IPS-20b (cell line): ENCODE results near the gene PARVB.

Experiments
- H3K27ac ChIP-seq: one replicate; pipeline ENCODE4 v1.5.1; 2013; ENCODE audit warnings: low read length
- H3K27me3 ChIP-seq: 2 replicates; pipeline ENCODE4 v1.6.1; 2013; ENCODE audit warnings: mild to moderate bottlenecking, low read length, inconsistent platforms; ENCODE audit not compliant: insufficient read depth
- H3K36me3 ChIP-seq: 2 replicates; pipeline ENCODE4 v1.6.1; 2013; ENCODE audit warnings: low read depth, mild to moderate bottlenecking, inconsistent platforms, low read length, moderate library complexity; ENCODE audit not compliant: insufficient read depth
- H3K4me1 ChIP-seq: 2 replicates; pipeline ENCODE4 v1.6.1; 2013; ENCODE audit warnings: mild to moderate bottlenecking, control low read depth, inconsistent platforms, low read length, moderate library complexity; ENCODE audit not compliant: insufficient read depth
- H3K4me3 ChIP-seq: 2 replicates; pipeline ENCODE4 v1.5.1; 2013; ENCODE audit warnings: mild to moderate bottlenecking, low read length, inconsistent platforms
- H3K9ac ChIP-seq: 2 replicates; pipeline ENCODE4 v1.6.1; 2013; ENCODE audit warnings: low read depth, mild to moderate bottlenecking, inconsistent platforms, low read length, moderate library complexity
- H3K9me3 ChIP-seq: 2 replicates; pipeline ENCODE4 v1.6.1; 2013; ENCODE audit warnings: mild to moderate bottlenecking, low read depth, low read length, inconsistent platforms; ENCODE audit not compliant: insufficient read depth

PARVB gene

DNA sequence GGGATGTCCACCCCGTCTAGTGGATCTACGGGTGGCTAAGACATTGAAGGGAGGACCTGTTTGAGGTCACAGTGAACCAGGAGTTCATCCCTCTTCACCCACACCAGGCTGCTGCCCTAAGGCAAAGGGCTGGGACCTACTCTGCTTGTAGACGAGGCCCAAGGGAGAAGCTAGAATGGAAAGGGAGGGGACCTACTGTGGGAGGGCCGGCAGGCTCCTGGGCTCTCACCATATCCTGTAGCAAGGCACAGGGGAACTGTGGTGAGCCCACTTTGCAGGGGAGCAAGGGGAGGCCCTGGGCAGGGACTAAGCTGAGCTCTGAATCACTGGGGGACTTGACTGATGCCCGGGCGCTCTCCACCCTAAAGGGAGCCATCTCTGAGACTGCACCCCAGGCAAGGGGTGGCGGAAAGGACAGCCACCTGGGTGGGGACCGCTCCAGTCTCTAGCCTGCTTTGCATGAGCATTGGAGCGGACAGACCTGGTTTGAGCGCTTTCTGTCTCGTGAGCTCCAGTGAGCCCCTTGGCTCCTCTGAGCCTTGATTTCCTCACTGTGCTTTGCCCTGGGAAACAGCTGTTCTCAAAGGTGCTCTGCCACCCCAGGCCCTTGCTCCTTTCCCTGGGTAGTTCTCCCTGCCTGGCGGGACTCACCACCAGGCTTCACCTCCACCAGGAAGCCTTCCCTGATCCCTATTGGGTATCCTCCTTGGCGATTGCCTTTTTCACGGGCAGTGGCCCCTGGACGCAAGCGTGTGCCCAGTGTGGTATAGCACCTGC is 180.8 kb downstream of the PARVB start:
- Histone ChIP-seq H3K36me3 (no peaks in the 10 kb centered on the region), H3K27me3 (no peaks in the 10 kb centered on the region), H3K9me3 (no peaks in the 10 kb centered on the region), H3K27ac (no peak overlapping the region), H3K4me1 (no peaks in the 10 kb centered on the region), H3K9ac (no peak overlapping the region), H3K4me3 (no peak overlapping the region)

DNA sequence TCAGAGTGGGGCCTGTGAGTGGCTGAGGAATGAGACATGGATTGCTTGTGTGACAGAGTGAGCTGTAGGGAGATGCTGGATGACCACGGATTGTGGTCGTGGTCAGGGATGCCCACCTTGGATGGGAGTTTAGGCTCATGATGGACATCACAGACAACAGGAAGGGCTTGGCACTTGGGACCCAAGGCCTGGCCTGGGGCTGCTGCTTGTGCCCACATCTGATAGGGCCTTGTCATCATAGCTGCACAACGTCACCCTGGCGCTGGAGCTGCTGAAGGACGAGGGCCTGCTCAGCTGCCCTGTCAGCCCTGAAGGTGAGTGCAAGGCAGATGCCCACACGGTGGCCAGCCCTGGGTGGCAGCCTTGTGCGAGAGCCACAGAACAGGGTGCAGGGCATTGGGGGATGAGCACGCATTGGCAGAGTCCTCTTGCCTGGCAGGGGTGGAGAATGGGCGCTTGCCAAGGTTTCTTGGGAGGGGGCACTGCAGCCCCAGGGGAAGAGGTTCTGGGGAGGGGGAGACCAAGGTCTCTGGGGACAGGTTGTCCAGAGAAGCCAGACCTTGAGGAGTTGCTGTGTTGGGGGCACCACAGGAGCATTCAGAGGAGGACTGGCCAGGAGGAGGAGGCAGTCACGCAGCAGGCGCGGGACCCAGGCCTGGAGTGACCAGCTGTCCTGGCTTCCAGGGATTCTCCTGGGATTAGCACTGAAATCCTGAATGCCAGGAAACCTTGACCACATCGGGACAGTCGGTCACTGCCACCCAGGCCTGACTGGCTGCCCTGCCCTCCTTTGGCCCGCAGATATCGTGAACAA is 181.6 kb downstream of the PARVB start:
- Histone ChIP-seq H3K9ac (no peak overlapping the region), H3K9me3 (no peaks in the 10 kb centered on the region), H3K27ac (no peak overlapping the region), H3K4me1 (no peaks in the 10 kb centered on the region), H3K36me3 (no peaks in the 10 kb centered on the region), H3K4me3 (no peak overlapping the region), H3K27me3 (no peaks in the 10 kb centered on the region)

DNA sequence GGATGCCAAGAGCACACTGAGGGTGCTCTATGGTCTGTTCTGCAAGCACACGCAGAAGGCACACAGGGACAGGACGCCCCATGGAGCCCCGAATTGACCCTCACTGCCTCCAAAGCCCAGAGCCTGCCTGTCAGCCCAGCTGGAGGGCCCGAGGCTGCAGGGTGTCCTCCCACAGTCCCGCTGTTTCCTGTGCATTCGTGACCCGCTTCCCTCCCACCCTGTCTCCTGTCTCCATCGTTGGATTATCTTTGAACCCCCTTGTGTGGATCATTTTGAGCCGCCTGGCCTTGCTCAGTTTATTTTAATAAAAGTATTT is 182.2 kb downstream of the PARVB start:
- Histone ChIP-seq H3K27ac (no peak overlapping the region), H3K27me3 (no peaks in the 10 kb centered on the region), H3K9me3 (no peaks in the 10 kb centered on the region), H3K36me3 (no peaks in the 10 kb centered on the region), H3K4me1 (no peaks in the 10 kb centered on the region), H3K9ac (no peak overlapping the region), H3K4me3 (no peak overlapping the region)

DNA sequence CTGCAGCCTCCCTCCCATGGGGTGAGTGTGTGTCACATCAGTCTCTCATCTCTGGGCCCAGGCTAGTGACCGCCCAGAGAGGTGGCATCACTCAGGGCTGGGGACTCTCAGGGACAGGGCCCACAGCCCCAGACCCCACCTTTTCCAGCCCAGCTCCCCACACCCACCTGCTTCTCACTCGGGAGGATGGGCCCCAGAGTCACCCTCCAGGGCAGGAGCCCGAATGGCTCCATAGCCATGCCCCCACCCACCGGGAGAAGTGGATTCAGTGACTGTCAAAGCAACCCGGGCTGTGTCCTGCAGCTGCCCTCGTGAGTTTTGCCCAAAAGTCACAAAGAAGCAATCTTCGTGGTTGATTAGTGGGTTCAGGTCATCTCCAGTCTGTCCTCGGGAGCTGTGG is 182.6 kb downstream of the PARVB start:
- H3K9ac ChIP-seq = no peak overlapping the region
- no peak overlapping the region for H3K4me3 ChIP-seq
- no peaks in the 10 kb centered on the region for H3K4me1 ChIP-seq
- H3K27me3 ChIP-seq = no peaks in the 10 kb centered on the region
- H3K36me3 ChIP-seq = no peaks in the 10 kb centered on the region
- H3K27ac ChIP-seq = no peak overlapping the region
- no peaks in the 10 kb centered on the region for H3K9me3 ChIP-seq

DNA sequence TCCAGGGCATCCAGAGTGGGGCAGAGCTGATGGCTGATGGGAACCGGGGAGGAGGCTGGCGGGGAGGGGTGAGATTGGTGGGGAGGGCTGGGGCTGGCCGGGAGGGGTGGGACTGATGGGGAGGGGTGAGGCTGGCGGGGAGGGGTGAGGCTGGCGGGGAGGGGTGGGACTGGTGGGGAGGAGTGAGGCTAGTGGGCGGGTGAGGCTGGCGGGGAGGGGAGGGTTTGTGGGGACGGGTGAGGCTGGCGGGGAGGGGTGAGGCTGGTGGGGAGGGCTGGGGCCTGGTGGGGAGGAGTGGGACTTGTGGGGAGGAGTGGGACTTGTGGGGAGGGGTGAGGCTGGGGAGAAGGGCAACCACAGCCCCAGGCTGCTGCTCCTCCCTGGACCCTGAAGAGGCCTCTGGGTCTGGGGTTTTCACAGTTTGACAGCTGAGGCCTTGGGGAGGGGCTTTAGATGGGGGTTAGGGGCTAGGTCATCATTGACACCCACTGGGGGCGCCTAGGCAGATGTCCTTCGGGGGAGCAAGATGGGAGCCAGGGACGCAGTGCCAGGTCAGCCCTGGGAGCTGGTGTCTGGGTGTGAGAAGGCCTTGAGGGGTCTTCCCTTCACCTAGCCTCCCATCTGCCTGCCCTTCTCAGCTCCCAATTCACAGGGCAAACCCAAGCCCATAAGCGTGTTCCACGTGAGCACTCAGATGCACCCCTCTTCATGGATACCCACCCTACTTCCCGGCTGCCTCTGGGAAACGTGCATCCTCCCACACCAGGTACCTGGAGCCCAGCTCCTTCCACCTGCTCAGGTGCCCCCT is 183.3 kb downstream of the PARVB start:
- no peak overlapping the region for H3K27ac ChIP-seq
- H3K36me3 ChIP-seq = no peaks in the 10 kb centered on the region
- no peaks in the 10 kb centered on the region for H3K4me1 ChIP-seq
- H3K4me3 ChIP-seq = no peak overlapping the region
- H3K27me3 ChIP-seq = no peaks in the 10 kb centered on the region
- H3K9me3 ChIP-seq = no peaks in the 10 kb centered on the region
- no peak overlapping the region for H3K9ac ChIP-seq

DNA sequence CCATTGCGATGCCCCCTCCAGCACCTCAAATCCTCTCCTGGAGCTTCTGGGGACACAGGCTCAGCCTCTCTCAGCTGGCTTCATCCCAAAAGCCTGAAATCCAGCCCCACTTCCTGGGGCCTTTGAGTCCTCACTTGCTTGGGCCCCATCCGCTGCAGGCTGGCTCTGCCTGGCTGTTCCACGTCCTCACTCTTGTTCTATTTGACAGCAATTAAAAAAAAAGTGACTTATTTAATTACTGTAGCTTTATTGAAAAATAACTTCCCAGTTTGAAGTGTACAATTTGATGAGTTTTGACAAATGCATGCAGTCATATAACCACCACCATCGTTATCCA is 183.8 kb downstream of the PARVB start:
- no peak overlapping the region for H3K4me3 ChIP-seq
- no peak overlapping the region for H3K27ac ChIP-seq
- no peaks in the 10 kb centered on the region for H3K27me3 ChIP-seq
- no peaks in the 10 kb centered on the region for H3K36me3 ChIP-seq
- H3K9ac ChIP-seq = no peak overlapping the region
- no peaks in the 10 kb centered on the region for H3K4me1 ChIP-seq
- no peaks in the 10 kb centered on the region for H3K9me3 ChIP-seq

DNA sequence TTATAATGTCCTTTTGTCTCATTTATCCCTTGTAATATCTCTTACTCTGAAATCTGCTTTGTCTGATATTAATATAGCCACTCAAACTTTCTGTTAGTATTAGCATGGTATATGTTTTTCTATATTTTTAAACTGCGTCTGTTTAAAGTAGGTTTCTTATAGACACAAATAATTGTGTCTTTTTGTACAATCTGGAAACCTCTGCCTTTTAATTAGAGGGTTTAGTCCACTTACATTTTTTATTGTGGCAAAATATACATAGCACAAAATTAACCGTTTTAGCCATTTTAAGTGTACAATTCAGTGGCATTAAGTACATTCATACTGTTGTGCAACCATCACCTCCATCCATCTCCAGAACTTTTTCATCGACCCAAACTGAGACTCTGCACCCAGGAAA is 185.2 kb downstream of the PARVB start:
- Histone ChIP-seq H3K27me3 (no peaks in the 10 kb centered on the region), H3K4me3 (no peak overlapping the region), H3K36me3 (no peaks in the 10 kb centered on the region), H3K9ac (no peak overlapping the region), H3K4me1 (no peaks in the 10 kb centered on the region), H3K9me3 (no peaks in the 10 kb centered on the region), H3K27ac (no peak overlapping the region)

DNA sequence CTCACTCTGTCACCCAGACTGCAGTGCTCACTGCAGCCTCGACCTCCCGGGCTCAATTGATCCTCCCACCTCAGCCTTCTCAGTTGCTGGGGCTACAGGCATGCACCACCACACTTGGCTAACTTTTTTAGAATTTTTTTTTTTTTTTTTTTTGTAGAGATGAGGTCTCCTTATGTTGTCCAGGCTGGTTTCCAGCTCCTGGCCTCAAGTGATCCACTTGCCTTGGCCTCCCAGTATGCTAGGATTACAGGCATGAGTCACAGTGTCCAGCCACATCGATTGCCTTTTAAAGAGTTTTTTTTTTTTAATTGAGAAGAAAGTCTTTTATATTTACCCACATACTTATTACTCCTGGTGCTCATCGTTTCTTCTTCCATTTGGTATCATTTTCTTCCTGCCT is 186.6 kb downstream of the PARVB start:
- no peak overlapping the region for H3K9ac ChIP-seq
- no peaks in the 10 kb centered on the region; the same call in 1 of the 2 replicates for H3K9me3 ChIP-seq
- no peak overlapping the region for H3K4me3 ChIP-seq
- no peaks in the 10 kb centered on the region for H3K36me3 ChIP-seq
- H3K27me3 ChIP-seq = no peaks in the 10 kb centered on the region
- no peak overlapping the region for H3K27ac ChIP-seq
- no peaks in the 10 kb centered on the region for H3K4me1 ChIP-seq

DNA sequence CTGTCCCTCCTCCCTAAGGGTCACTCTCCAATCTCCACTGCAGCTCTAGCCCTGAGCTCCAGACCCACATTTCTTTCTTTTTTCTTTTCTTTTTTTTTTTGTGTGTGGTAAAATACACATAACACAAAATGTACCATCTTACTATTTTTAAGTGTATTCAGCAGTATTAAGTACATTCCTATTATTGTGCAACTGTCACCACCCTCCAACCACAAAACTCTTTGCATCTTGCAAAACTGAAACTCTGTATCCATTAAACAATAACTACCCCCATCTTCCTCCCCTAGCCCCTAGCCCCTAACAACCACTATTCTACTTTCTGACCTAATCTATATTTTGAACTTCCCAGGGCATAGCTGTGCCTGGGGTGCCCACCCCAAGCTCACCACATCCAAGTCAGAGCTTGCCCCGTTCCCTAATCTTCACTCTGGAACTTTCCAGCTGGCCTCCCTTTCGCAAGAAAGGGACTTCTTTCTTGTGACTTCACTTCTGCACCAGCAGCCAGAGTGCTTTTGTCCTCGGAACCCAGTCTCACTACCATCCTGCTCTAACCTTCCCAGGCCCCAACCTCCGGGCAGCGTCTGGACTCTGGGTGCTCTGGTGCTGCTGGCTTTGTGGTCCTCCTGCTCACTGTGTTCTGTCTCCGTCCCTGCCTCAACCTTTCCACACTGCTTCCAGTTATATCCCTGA is 187.3 kb downstream of the PARVB start:
- no peaks in the 10 kb centered on the region for H3K27me3 ChIP-seq
- H3K27ac ChIP-seq = no peak overlapping the region
- H3K4me1 ChIP-seq = no peaks in the 10 kb centered on the region
- H3K9me3 ChIP-seq = no peaks in the 10 kb centered on the region; the same call in 1 of the 2 replicates
- H3K4me3 ChIP-seq = no peak overlapping the region
- H3K9ac ChIP-seq = no peak overlapping the region
- H3K36me3 ChIP-seq = no peaks in the 10 kb centered on the region

DNA sequence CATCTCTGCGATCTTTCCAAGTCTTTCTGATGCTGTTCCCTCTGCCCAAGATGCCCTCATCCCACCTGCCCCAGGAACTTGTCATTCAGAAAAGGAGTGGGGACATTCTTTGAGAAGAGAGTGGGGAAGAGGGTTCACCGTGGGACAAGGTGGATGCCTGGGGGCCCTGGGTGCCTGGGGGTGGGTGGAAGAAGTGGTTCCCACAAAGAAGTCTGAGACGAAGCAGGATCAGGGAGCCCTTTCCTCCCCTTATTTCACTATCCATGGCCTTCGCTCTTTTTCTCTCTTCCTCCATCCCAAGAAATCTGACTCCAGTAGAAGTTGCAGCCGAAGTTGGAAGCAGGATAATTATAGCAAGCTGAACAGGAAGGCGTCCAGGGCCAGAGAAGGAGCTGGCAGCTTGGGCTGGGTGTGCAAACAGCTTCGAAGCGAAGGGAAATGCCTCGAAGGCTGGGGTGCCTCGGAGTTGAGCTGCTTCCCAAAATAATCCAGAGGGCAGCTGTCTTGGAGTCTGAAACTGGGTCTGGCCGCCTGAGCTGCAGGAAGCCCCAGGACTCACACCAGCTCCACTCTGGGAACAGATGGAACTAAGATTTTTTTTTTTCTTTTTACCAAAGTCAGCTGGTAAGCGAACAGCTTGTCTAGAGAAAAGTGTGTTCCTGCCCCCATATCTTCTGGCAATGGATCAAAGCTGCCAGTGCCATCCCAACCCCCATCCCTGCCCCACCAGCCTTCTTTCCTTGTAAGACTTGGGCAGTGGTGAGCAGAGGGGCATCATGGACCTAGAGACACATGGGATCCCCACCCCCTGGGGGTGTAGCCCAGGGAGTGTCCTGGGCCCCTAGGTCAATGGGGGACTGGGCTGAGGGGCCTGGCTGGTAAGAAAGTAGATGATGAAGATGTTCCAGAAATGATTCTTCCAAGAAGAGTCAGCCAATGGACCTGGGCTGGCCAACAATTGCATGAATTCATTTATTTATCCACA is 188.1 kb downstream of the PARVB start:
- Histone ChIP-seq H3K4me3 (no peak overlapping the region), H3K27ac (no peak overlapping the region), H3K4me1 (no peaks in the 10 kb centered on the region), H3K9me3 (no peaks in the 10 kb centered on the region; the same call in 1 of the 2 replicates), H3K9ac (no peak overlapping the region), H3K36me3 (no peaks in the 10 kb centered on the region), H3K27me3 (no peaks in the 10 kb centered on the region)
